Fibroblast of lung (primary cell): ENCODE results near the gene ABCC9.

ENCODE experiments used
- EZH2 ChIP-seq: IDR thresholded peaks from 2 replicates; pipeline ENCODE4 v1.5.1; 2012; ENCODE audit warnings: low read length, control low read depth, mild to moderate bottlenecking; ENCODE audit errors: missing control alignments
- TF ChIP-seq, protein P1 (sequence below), 2 donors: IDR thresholded peaks in 1 of 2; conservative IDR thresholded peaks in 1 of 2; 1 replicate in 1 of 2; 2 replicates in 1 of 2; pipeline ENCODE4 v1.5.1; 2011 to 2012; ENCODE audit warnings: low read length in 2 of 2, control low read depth in 1 of 2, inconsistent platforms in 1 of 2, low read depth in 1 of 2, mild to moderate bottlenecking in 1 of 2

DNA sequence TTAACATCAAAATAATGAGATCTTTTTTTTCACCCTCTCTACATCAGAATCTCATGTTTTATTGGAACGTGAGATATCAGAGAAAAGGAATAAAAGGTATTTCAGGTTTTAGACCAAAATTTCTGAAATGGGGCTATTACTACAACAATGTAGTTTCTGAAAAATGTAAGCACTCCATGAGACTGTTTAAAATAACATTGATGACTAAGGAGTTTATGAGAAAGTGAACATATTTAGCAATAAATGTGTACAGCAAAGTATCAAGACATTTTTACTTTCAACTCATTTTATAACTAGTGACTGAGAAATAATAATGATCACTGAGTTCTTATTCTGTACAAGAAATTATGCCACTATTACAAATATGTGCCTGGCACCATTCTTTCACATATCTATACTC is 39.3 kb upstream of the ABCC9 start:
- TF ChIP-seq, protein P1, sequence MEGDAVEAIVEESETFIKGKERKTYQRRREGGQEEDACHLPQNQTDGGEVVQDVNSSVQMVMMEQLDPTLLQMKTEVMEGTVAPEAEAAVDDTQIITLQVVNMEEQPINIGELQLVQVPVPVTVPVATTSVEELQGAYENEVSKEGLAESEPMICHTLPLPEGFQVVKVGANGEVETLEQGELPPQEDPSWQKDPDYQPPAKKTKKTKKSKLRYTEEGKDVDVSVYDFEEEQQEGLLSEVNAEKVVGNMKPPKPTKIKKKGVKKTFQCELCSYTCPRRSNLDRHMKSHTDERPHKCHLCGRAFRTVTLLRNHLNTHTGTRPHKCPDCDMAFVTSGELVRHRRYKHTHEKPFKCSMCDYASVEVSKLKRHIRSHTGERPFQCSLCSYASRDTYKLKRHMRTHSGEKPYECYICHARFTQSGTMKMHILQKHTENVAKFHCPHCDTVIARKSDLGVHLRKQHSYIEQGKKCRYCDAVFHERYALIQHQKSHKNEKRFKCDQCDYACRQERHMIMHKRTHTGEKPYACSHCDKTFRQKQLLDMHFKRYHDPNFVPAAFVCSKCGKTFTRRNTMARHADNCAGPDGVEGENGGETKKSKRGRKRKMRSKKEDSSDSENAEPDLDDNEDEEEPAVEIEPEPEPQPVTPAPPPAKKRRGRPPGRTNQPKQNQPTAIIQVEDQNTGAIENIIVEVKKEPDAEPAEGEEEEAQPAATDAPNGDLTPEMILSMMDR (conservative IDR thresholded peaks at IDR 0.05 in 1 of 2, IDR thresholded peaks at IDR 0.05 in 1 of 2; ENCODE audit: low read depth in 1 of 2, low read length in 2 of 2): no peak
- TF ChIP-seq EZH2: no peak
